GM18499 (cell line): ENCODE results near the gene ALKBH5.

Source experiments
- ATAC-seq: cut with Tn5 transposase; IDR thresholded peaks from one replicate; pipeline ENCODE4 v1.9.1; 2021; ENCODE audit warnings: moderate number of reproducible peaks; ENCODE audit not compliant: insufficient read depth, unreplicated experiment

ALKBH5 gene

GRCh38 chr17:18183334-18184142 lies at the start of gene ALKBH5:
Gene ALKBH5 (plus strand): TSS chr17:18183828. CDS start chr17:18184244, 416 bp downstream.
- ATAC-seq, result peak; percentile 78

GRCh38 chr17:18136357-18136756 lies 47.3 kb upstream of the ALKBH5 start:
- ATAC-seq, result no peak

DNA sequence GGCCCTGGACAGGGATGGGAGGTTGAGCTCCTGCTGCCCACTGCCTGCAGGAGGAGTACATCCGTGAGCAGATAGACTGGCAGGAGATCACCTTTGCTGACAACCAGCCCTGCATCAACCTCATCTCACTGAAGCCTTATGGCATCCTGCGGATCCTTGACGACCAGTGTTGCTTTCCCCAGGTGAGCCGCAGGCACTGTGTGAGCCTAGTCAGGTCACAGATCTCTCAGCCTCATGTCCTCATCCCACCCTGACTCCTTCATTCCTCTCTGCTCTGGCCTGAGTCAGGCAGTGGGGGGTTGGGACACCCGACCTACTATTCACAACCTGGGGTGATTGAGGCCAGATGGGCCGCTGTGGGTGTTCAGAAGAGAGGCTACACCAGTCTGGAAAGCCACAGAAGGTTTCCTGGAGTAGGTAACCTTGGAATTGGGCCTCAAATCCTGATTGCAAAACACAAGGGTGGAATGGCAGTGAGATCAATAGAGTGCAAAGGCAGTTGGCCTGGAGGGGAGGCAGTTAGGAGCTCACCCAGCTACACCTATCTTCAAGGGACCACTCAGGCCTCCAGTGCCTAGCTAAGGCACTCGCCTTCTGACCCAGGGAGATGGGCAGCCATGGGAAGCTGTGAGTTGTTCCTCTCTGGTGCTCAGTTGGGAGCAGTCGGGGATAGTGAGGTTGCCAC lies 45.4 kb upstream of the ALKBH5 start:
- ATAC-seq, result no peak

DNA sequence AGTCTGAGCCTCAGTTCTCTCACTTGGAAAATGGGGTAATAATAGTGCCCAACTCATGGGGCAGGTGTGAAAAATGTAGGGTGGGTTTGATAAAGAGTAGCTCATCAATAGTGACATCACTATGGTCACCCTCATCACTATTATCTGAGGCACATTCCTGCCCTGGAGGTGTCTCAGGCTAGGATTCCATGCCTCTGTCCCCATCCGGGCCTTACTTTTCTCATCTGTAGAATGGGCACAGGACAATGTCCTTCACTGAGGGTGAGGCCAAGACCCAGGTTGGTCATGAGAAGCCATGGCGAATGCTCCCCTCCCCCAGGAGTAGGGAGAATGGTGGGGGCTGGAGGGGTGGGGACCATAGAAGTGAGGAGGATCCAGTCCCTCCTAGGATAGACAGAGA lies 44.5 kb upstream of the ALKBH5 start:
- ATAC-seq, result no peak

DNA sequence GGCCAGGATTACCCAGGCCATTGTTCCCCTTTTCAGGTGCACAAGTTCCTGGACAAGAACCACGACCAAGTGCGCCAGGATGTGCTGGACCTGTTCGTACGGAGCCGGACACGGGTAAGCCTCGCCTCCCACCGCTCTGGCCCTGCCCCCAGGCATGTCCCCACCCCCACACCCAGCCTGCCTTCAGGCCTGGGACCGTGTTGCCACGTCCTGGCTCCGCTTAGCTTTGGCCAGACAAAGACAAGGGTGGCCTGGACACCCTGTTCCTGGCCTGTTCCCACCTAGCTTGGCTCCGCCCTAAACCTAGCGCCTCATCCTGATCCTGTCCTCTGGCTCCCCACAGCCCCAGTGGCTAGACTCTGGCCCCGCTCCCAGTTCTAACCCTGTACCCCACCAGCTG lies 44.1 kb upstream of the ALKBH5 start:
- ATAC-seq, result no peak

DNA sequence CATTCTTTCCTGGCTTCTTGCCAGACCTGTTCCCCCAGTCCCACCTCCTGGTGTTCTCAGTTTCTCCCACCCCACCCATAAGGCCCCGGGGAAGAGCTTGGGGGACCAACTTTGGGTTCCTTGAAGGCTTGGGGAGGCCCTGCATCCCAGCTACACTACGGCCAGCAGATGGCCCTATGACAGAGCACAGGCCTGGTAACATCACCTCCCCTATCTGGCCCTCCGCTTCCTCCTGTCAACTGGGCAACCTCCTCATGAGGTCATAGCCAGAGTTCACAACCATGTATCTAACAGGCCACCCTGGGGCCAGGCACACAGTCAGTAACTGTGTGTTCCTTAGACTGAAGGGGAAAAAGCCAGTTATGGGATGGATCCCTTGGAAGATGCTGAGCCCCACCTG lies 43.7 kb upstream of the ALKBH5 start:
- ATAC-seq, result no peak

- no peak for ATAC-seq
Observed at GRCh38 chr17:18140648-18141047, 43.0 kb upstream of the ALKBH5 start.

GRCh38 chr17:18141210-18141803 lies 42.3 kb upstream of the ALKBH5 start:
- no peak for ATAC-seq

GRCh38 chr17:18142417-18142816 lies 41.2 kb upstream of the ALKBH5 start:
- ATAC-seq, result no peak

GRCh38 chr17:18143044-18143936 lies 40.3 kb upstream of the ALKBH5 start:
- ATAC-seq, result no peak

DNA sequence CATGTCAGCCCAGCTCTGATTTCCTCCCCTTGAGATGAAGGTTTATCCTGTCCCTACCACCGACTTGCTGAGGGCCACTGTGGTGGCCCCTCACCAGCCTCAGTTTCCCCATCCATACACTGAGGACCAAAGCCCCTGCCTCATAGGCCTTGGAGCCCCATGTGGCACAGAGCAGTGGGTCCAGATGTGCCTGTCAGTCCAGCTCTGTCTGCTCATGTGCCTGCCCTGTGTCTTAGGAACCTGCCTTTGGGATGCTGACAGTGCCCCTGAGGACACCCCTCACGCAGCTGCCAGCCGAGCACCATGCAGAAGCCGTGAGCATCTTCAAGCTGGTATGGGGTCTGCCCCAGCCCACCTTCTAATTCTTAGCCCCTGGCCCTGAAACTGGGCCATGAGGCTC lies 39.4 kb upstream of the ALKBH5 start:
- ATAC-seq, result no peak

DNA sequence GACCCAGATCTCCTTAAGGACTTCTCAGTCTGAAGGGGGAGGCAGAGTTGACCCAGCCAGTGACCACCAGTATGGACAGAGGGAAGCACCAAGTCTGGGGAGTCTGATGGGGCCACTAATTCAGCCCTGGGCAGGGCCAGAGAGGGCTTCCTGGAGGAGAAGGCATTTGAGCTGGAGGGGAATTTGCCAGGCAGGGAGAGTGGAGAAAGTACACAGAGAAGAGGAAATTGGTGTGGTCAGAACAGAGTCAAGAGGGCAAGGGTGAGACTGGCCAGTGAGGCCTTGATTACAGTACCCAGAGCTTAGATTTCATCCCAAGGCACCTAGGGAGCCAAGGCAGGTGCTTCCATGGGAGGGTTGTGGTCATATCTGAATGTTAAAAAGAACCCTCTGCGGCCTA lies 38.8 kb upstream of the ALKBH5 start:
- ATAC-seq, result no peak

GRCh38 chr17:18145811-18146210 lies 37.8 kb upstream of the ALKBH5 start:
- ATAC-seq, result no peak

- ATAC-seq, result no peak
Observed at GRCh38 chr17:18146259-18146658, 37.4 kb upstream of the ALKBH5 start.

- no peak for ATAC-seq
Observed at GRCh38 chr17:18146980-18147379, 36.6 kb upstream of the ALKBH5 start.

DNA sequence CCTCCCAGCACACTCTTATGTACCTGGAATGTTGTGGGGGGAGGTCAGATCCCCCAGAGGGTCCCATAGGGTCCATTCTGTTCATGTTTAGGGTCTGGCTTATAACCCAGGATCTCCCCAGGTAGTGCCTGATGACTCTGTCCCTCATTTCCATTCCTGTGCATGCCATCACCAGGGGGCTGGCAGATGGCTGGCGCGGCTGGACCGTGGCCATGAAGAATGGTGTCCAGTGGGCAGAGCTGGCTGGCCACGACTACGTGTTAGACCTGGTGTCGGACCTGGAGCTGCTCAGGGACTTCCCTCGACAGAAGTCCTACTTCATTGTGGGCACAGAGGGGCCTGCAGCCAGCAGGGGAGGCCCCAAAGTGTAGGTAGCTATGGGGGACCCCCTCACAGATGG lies 35.0 kb upstream of the ALKBH5 start:
- no peak for ATAC-seq

DNA sequence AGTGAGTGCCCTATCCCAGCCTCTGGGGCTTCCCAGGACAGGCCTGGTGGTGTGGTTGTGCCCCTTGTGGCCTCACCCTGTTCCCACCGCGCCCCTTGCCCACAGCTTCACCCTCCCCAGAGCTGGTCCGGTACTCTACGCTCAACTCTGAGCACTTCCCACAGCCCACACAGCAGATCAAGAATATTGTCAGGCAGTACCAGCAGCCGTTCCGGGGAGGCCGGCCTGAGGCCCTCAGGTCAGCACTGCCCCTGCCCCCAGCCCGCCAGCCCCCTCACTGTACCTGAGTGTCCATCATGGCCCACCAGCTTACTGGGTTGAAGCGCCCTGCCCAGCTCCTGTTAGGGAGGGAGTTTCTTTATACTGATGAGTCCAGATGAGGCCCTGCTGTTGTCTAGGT lies 32.3 kb upstream of the ALKBH5 start:
- no peak for ATAC-seq

DNA sequence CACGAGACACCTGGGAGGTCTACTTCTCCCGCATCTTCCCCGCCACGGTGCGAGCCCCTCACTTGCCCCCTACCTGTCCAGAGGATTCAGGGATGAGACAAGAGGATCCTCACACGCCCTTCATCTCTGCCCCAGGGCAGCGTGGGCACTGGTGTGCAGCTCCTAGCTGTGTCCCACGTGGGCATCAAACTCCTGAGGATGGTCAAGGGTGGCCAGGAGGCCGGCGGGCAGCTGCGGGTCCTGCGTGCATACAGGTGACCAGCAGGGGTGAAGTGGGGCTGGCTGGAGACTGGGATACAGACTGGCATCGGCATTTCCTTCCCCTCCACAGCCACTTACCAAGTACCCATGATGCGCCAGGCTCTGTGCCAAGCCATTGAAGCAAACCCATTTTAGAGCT lies 28.4 kb upstream of the ALKBH5 start:
- no peak for ATAC-seq

DNA sequence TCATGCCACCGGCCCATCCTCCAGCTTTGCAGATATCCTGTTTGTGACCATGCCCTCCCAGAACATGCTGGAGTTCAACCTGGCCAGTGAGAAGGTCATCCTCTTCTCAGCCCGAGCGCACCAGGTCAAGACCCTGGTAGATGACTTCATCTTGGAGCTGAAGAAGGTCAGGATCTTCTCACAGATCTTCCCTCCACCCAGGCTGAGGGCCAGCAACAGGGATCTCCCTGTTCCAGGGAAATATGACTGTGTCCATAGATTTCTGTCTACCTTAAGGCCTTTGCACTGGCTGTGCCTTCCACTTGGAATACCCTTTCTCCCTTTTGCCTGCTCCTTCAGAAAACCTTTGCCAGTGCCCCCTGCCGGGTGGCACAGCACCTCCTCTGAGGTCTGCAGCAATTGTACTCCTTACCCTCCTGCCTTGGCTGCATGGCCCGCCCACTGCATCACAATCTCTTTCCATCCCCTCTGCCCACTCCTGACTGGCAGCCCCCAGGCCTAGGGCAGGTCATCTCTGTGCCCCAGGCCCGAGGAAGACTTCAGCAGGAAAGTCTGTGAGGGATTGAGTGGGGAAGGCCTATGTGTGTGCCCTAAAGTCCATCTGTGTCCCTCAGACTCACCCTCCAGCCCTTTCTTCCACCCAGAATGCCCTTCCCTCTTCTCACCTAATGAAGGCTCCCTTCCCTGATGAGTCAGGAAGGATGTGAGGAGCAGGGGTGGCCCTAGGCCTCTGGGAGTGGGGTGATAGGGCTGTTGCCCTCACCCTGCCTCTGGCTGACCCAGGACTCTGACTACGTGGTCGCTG lies 27.3 kb upstream of the ALKBH5 start:
- ATAC-seq, result no peak

DNA sequence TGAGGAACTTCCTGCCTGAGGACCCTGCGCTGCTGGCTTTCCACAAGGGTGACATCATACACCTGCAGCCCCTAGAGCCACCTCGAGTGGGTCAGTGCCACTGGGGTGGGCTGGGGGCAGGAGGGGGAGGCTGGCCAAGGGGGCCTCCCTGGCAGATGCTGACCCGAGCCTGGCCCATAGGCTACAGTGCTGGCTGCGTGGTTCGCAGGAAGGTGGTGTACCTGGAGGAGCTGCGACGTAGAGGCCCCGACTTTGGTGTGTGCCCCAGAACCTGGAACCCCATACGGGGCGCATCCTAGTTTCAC lies 26.7 kb upstream of the ALKBH5 start:
- ATAC-seq, result no peak
